Right atrium auricular region (tissue), 2 donors: ENCODE results near the gene PRDM16. TPM values are rescaled to one million over a fixed set of nuclear protein-coding genes. Genes with fewer than 3 reads are reported as not detected.

ENCODE experiments used
- DNase-seq: peaks from one replicate; pipeline ENCODE4 v3.0.0-alpha.2; 2019; ENCODE audit warnings: low spot score
- H3K27ac ChIP-seq, 2 donors: fragments of 200-600 bp; sonication (generic); 1 replicate in 1 of 2; 2 replicates in 1 of 2; pipeline ENCODE4 v1.5.1; 2016 to 2019
- H3K27me3 ChIP-seq, 2 donors: fragments of 200-600 bp; sonication (generic); one replicate each; pipeline versions ENCODE4 v1.5.1 to v1.6.0; 2017 to 2019
- H3K36me3 ChIP-seq: fragments of 200-600 bp; sonication (generic); one replicate; pipeline ENCODE4 v1.5.1; 2016
- H3K4me1 ChIP-seq, 2 donors: fragments of 200-600 bp; sonication (generic); one replicate each; pipeline versions ENCODE4 v1.5.1 to v1.6.0; 2017 to 2019
- H3K4me3 ChIP-seq, 2 donors: fragments of 200-600 bp; sonication (generic); 1 replicate in 1 of 2; 2 replicates in 1 of 2; pipeline ENCODE4 v1.5.1; 2017 to 2019; ENCODE audit warnings: mild to moderate bottlenecking in 1 of 2, moderate library complexity in 1 of 2
- H3K9me3 ChIP-seq, 2 donors: fragments of 200-600 bp; sonication (generic); one replicate each; pipeline ENCODE4 v1.5.1; 2019
- total RNA-seq, 2 donors: library from RNA; depleted of rRNA; stranded (reverse); fragments of >200 nt; gene quantifications; one replicate each; pipeline ENCODE4 v1.1.0, GENCODE V29; 2016
- TF ChIP-seq, protein P1 (sequence below), 2 donors: fragments of 200-600 bp; sonication (generic); IDR thresholded peaks; one replicate each; pipeline ENCODE4 v1.5.1; 2019; ENCODE audit warnings: antibody characterized with exemption in 2 of 2

Gene PRDM16
- total RNA-seq, 2 donors from 2014 or later = 0.22 to 3.3 TPM

DNA sequence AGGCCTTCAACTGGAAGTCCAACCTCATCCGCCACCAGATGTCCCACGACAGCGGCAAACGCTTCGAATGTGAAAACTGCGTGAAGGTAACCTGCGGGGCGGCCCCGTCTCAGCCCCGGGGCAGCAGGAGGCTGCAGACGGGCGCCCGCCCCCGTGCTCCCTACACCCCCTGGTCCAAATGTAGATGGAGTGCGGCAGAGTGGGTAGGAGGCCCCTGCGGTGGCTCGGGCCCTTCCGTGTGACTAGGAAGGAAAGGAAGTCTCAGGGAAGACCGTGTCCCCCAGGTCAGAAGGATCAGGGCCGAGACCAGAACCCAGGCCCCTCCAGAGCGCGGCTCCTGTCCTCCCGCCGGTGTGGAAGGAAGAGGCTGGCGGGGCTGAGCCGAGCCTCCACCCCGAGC lies 335.8 kb downstream of the PRDM16 start:
- H3K27me3 ChIP-seq = no peaks in the 10 kb centered on the region
- DNase-seq = no peak
- H3K4me1 ChIP-seq = no peaks in the 10 kb centered on the region

DNA sequence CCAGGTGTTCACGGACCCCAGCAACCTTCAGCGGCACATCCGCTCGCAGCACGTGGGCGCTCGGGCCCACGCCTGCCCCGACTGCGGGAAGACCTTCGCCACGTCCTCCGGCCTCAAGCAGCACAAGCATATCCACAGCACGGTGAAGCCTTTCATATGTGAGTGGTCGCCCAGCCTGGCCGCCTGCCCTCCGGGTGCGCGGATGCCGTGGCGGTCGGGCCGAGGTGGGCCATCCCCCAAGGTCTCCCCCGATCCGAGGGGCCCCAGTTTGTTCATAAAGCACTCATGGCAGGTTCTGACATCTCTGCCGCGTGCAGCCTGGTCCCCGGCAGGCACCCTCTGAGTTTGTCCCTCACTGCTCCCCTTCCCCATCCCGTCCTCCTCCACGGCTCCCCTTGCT lies 336.5 kb downstream of the PRDM16 start:
- Histone ChIP-seq H3K36me3 (no peaks in the 10 kb centered on the region), H3K27me3 (no peaks in the 10 kb centered on the region), H3K27ac (no peak overlapping the region), H3K4me1 (peaks cover 0 to 7% of the 10 kb centered on the region in 2 donors), H3K4me3 (no peak overlapping the region), H3K9me3 (no peaks in the 10 kb centered on the region)
- TF ChIP-seq, protein P1, sequence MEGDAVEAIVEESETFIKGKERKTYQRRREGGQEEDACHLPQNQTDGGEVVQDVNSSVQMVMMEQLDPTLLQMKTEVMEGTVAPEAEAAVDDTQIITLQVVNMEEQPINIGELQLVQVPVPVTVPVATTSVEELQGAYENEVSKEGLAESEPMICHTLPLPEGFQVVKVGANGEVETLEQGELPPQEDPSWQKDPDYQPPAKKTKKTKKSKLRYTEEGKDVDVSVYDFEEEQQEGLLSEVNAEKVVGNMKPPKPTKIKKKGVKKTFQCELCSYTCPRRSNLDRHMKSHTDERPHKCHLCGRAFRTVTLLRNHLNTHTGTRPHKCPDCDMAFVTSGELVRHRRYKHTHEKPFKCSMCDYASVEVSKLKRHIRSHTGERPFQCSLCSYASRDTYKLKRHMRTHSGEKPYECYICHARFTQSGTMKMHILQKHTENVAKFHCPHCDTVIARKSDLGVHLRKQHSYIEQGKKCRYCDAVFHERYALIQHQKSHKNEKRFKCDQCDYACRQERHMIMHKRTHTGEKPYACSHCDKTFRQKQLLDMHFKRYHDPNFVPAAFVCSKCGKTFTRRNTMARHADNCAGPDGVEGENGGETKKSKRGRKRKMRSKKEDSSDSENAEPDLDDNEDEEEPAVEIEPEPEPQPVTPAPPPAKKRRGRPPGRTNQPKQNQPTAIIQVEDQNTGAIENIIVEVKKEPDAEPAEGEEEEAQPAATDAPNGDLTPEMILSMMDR (IDR thresholded peaks at IDR 0.05) = no peak
- DNase-seq = no peak

More for the DNA sequence above, 335.8 kb downstream of the PRDM16 start:
- Histone ChIP-seq H3K27ac (no peak overlapping the region), H3K4me3 (no peak overlapping the region), H3K36me3 (no peaks in the 10 kb centered on the region), H3K9me3 (no peaks in the 10 kb centered on the region)
- TF ChIP-seq, protein P1 (IDR thresholded peaks at IDR 0.05) = no peak

DNA sequence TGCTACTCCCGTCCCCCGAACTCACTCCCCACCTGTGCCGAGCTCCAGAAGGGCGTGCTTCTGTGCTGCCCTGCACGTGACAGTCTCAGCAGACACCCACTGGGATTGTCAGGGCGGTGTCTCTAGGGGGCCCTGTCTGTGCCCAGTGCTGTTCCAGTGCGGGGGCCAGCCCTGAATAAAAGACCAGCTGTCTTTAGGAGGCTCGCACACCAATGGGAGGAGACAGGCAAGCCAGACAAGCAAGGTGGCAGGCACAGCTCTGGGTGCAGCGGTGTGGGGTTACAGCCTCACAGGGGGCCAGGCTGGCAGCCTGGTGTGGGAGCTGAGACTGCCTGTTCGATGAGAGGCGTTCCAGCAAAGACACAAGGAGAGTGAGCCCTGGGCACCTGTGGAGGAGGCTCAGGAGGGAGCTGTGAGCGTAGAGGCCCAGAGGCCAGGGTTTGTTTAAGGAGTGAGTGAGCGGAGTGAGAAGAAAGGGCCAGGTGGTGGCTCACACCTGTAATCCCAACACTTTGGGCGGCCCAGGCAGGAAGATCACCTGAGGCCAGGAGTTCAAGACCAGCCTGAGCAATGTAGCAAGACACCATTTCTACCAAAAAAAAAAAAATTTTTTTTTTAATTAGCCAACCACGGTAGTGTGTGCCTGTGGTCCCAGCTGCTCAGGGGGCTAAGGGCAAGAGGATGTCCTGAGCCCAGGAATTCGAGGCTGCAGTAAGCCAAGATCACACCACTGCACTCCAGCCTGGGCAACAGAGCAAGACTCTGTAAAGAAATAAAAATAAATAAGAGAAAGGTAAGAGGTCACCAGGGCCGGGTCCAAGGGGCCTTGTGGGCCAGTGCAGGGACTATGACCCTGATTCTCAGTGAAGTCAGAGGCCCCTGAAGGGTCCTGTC lies 337.2 kb downstream of the PRDM16 start:
- no peak for DNase-seq
- Histone ChIP-seq H3K4me3 (no peak overlapping the region), H3K27me3 (no peaks in the 10 kb centered on the region)

DNA sequence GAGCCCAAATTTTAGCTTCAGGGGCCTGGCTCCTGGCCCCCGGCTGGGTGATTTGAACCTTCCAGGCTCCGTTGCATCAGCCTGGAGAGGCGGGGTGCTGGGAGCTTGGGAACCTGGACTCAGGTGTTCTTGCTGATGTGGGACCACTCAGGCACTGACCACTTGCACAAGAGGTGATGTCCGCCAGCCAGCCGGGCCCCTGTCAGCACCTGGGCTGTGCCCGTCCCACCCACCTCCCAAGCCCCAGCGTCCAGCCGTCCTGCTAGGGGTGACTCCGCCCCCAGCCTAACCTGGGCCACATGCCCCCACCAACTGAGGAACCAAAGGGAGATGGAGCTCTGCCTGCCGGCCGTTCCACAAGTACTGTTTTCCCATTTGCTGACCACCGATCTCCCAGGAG lies 338.0 kb downstream of the PRDM16 start:
- no peak overlapping the region for H3K4me3 ChIP-seq
- TF ChIP-seq, protein P1 (IDR thresholded peaks at IDR 0.05) = no peak
- no peak for DNase-seq
- no peaks in the 10 kb centered on the region for H3K9me3 ChIP-seq
- H3K4me1 ChIP-seq = peaks cover 0 to 9% of the 10 kb centered on the region in 2 donors
- H3K27ac ChIP-seq = no peak overlapping the region
- no peaks in the 10 kb centered on the region for H3K27me3 ChIP-seq
- H3K36me3 ChIP-seq = no peaks in the 10 kb centered on the region

More for the DNA sequence above, 337.2 kb downstream of the PRDM16 start:
- H3K9me3 ChIP-seq = no peaks in the 10 kb centered on the region
- peaks cover 0 to 9% of the 10 kb centered on the region in 2 donors for H3K4me1 ChIP-seq
- TF ChIP-seq, protein P1 (IDR thresholded peaks at IDR 0.05) = no peak
- H3K27ac ChIP-seq = no peak overlapping the region
- no peaks in the 10 kb centered on the region for H3K36me3 ChIP-seq

DNA sequence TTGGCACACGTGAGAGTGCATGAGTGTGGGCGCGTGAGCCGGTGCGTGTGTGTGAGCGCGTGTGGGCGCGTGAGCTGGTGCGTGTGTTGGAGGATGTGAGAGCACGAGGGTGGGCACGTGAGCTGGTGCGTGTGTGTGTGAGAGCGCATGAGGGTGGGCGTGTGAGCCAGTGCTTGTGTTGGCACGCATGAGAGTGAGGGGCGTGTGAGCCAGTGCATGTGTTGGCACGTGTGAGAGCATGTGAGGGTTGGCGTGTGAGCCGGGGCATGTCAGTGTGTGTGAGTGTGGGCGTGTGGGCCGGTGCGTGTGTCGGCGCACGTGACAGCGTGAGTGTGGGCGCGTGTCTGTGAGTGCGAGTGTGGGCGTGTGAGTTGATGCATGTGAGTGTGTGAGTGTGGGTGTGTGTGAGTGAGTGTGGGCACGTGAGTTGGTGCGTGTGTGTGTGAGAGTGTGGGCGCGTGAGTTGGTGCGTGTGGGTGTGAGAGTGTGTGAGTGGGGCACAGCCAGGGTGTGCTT lies 339.8 kb downstream of the PRDM16 start:
- DNase-seq = no peak
- Histone ChIP-seq H3K9me3 (no peaks in the 10 kb centered on the region), H3K4me1 (peaks cover 0 to 9% of the 10 kb centered on the region in 2 donors), H3K4me3 (no peak overlapping the region), H3K36me3 (no peaks in the 10 kb centered on the region), H3K27me3 (no peaks in the 10 kb centered on the region), H3K27ac (no peak overlapping the region)
- TF ChIP-seq, protein P1 (IDR thresholded peaks at IDR 0.05) = no peak
